ES-I3 (cell line): ENCODE measurements around the gene VPS35L.

Experiments
- H3K36me3 ChIP-seq: 2 replicates; pipeline ENCODE4 v1.6.1; 2013; ENCODE audit warnings: mild to moderate bottlenecking, low read length, control low read depth, moderate library complexity; ENCODE audit not compliant: insufficient read depth
- H3K4me1 ChIP-seq: 2 replicates; pipeline ENCODE4 v1.6.1; 2013; ENCODE audit warnings: mild to moderate bottlenecking, control low read depth, low read length; ENCODE audit not compliant: insufficient read depth
- H3K9ac ChIP-seq: 2 replicates; pipeline ENCODE4 v1.6.1; 2013; ENCODE audit warnings: low read depth, mild to moderate bottlenecking, low read length, moderate library complexity
- H3K9me3 ChIP-seq: 2 replicates; pipeline ENCODE4 v1.6.1; 2013; ENCODE audit warnings: mild to moderate bottlenecking, low read length, moderate library complexity; ENCODE audit not compliant: control insufficient read depth, insufficient read depth

The VPS35L gene, protein sequence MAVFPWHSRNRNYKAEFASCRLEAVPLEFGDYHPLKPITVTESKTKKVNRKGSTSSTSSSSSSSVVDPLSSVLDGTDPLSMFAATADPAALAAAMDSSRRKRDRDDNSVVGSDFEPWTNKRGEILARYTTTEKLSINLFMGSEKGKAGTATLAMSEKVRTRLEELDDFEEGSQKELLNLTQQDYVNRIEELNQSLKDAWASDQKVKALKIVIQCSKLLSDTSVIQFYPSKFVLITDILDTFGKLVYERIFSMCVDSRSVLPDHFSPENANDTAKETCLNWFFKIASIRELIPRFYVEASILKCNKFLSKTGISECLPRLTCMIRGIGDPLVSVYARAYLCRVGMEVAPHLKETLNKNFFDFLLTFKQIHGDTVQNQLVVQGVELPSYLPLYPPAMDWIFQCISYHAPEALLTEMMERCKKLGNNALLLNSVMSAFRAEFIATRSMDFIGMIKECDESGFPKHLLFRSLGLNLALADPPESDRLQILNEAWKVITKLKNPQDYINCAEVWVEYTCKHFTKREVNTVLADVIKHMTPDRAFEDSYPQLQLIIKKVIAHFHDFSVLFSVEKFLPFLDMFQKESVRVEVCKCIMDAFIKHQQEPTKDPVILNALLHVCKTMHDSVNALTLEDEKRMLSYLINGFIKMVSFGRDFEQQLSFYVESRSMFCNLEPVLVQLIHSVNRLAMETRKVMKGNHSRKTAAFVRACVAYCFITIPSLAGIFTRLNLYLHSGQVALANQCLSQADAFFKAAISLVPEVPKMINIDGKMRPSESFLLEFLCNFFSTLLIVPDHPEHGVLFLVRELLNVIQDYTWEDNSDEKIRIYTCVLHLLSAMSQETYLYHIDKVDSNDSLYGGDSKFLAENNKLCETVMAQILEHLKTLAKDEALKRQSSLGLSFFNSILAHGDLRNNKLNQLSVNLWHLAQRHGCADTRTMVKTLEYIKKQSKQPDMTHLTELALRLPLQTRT

DNA sequence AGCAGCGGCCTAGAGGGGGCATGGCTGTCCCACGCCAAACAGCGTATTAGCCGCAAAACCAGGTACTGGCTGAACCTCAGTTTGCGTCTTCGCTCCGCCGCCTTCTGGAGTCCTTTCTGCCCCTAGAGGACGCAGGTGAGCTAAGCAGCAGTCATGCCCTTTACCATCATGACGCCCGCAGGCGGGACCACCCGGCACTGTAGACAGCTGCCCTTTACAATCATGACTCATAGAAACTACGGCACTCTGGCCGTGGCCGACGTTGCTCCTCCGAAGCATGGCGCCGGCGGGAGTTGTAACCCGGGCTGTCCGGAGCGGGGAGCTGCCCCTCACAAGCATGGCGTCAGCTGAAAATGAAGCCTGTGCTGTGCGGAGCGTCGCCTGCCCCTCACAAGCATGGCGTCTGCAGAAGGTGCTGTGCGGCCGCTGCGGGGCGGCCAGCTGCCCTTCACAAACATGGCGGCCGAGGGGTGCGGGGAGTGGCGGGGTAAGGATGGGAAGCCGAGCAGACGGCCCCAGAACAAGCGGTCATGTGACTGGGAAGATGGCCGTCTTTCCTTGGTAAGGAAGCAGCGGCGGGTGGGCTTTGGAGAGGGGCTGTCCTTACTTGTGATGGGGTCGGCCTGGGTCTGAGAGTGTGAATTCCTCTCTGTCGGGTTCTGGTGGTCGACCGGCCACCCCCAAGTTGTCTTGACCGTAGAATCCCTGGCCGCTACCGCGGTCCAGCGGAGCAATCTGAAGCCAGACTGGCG, at the start of gene VPS35L:
Gene VPS35L (plus strand): TSS at position 518 of the 752 bp plus-strand sequence. CDS start 27 bp downstream, at position 545.
- H3K9me3 ChIP-seq, result no peaks in the 10 kb centered on the region
- no peaks in the 10 kb centered on the region for H3K4me1 ChIP-seq
- no peaks in the 10 kb centered on the region for H3K36me3 ChIP-seq
- H3K9ac ChIP-seq, result peak within 1 kb of the TSS; percentile 96

DNA sequence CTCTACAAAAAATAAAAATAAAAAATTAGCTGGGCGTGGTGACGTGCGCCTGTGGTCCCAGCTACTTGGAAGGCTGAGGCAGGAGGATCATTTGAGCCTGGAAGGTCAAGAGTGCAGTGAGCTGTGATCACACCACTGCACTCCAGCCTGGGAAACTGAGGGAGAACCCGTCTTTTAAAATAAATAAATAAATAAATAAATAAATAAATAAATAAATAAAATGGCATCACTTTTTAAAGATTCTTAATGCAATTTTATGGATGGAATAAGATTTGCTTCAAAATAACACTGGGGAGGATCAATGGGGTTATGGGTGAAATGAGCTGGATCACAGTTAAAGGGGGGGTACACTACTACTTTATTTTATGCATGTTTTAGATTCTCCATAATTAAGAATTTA, 48.5 kb upstream of the VPS35L start:
- no peaks in the 10 kb centered on the region for H3K4me1 ChIP-seq
- no peak overlapping the region for H3K9ac ChIP-seq
- H3K36me3 ChIP-seq, result peaks cover 13% of the 10 kb centered on the region
- no peaks in the 10 kb centered on the region for H3K9me3 ChIP-seq

DNA sequence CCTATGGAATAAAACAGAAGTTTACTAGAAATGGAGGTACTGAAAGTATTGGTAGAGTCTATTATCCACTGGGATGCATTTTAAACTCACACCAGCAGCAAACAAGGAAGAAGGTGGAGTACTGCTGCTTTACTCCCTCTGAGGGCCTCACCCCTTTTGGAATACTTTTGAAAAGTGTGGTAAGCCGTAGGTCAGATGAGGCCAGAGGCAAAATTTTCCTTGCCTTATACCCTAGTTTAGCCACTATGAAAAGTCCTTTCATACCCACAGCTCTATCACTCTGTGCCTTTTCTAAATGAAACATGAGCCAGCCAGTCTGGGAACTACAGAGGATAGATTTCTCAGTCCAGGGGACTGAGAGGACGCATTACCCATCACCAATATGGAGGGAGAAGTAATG, 47.6 kb upstream of the VPS35L start:
- H3K9ac ChIP-seq, result no peak overlapping the region
- H3K4me1 ChIP-seq, result no peaks in the 10 kb centered on the region
- H3K9me3 ChIP-seq, result no peaks in the 10 kb centered on the region
- H3K36me3 ChIP-seq, result peaks cover 10% of the 10 kb centered on the region

DNA sequence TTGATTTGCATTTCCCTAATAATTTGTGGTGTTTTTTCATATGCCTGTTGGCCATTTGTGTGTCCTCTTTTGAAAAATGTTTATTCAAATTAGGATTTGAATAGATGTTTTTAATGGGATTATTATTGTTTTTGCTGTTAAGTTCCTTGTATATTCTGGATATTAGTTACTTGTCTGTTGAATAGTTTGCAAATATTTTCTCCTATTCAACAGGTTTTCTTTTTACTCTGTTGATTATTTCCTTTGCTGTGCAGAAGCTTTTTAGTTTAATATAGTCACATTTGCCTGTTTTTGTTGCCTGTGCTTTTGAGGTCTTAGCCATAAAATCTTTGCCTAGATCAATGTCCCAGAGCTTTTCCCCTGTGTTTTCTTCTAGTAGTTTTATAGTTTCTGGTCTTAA, 43.2 kb upstream of the VPS35L start:
- H3K36me3 ChIP-seq, result peaks cover 6% of the 10 kb centered on the region

DNA sequence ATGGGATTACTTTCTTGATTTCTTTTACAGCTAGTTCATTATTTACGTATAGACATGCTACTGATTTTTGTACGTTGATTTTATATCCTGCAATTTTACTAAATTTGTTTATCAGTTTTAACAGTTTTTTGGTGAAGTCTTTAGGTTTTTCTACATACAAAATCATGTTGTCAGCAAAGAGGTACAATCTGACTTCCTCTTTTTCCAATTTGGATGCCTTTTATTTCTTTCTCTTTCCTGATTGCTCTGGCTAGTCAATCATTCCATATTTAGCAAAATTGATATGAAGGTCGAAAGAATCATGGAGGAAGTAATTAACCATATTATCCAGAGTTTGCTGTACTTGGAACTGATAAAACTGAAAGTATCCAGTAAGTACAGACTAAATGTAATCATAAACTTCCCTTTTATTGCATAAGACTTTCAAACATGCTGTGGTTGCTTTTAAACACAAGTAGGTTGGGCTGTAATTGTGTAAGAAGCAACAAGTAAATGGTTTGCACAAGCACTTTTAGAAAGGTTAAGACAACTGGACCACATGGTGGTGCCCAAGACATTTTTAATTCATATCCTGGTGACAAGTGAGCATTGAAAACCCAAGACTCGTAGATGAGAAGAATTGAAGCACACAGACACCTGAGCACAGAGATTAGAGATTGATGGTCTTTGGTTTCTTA, 42.0 kb upstream of the VPS35L start:
- Histone ChIP-seq H3K9ac (no peak overlapping the region), H3K36me3 (peaks cover 6% of the 10 kb centered on the region), H3K4me1 (no peaks in the 10 kb centered on the region), H3K9me3 (no peaks in the 10 kb centered on the region)

More for the DNA sequence above, 43.2 kb upstream of the VPS35L start:
- H3K9ac ChIP-seq, result no peak overlapping the region
- H3K9me3 ChIP-seq, result no peaks in the 10 kb centered on the region
- no peaks in the 10 kb centered on the region for H3K4me1 ChIP-seq

DNA sequence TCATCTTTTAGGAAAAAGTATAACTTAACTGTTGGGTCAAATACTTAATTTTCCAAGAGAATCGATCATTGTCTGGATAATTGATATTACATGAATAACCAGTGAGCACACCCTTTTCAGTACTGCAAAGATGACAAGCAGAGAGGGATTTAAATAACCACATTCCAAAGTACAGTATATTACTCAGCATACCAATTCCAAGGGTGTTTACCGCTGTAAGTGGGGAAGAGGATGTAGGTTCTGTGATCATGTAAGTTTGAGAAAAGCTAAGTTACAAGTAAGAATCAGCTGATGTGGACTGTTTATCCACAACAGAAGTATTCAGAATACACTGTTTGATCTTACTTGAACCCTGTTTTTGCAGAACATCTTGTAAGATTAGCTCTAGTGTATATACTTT, 39.7 kb upstream of the VPS35L start:
- Histone ChIP-seq H3K36me3 (peaks cover 6% of the 10 kb centered on the region), H3K4me1 (no peaks in the 10 kb centered on the region; the same call in 1 of the 2 replicates), H3K9me3 (no peaks in the 10 kb centered on the region; the same call in 1 of the 2 replicates), H3K9ac (no peak overlapping the region)

DNA sequence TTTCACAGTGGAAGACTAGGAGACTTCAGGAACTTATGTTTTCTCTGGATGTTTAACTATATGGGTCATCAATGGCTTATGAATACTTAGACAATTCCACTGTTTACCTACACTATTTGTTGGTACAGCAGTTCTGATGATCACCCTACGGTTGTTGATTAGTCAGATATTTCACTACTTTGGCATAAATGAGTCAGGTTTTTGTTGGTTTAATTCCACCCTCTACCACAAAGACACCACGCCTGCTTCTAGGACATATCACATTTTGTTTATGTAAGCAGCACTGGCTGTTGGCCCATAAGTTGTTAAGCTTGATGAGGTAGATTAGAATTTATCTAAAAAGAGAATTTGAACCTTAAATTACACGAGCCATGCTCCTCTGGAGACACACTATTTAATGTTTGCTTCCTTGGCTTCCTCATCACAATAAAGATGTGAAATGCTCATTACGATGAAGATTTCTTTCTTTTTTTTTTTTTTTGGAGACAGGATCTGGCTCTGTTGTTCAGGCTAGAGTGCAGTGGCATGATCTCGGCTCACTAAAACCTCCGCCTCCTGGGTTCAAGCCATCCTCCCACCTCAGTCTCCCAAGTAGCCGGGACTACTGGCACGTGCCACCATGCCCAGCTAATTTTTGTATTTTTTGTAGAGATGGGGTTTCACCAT, 37.9 kb upstream of the VPS35L start:
- no peaks in the 10 kb centered on the region; the same call in 1 of the 2 replicates for H3K9me3 ChIP-seq
- peaks cover 6% of the 10 kb centered on the region for H3K36me3 ChIP-seq
- H3K4me1 ChIP-seq, result peaks cover 4% of the 10 kb centered on the region; the same call in 1 of the 2 replicates
- H3K9ac ChIP-seq, result no peak overlapping the region

DNA sequence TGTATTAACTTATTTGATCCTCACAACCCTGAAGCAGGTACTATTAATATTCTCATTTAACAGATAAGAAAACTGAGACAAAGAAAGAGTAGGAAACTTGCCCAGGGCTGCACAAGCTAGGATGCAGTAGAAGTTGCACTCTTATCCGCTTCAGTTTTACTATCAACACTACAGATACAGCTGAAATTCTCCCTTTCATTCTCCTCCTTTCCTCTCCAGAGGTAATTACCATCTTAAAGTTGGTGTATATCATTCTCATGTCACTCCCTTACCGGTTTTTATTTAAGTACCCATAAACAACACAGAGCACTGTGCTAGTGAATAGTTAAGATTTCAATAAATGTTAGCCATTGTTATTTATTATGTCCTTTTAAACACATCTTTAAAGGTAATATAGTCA, 37.1 kb upstream of the VPS35L start:
- Histone ChIP-seq H3K4me1 (peaks cover 9% of the 10 kb centered on the region; the same call in 1 of the 2 replicates), H3K36me3 (peaks cover 6% of the 10 kb centered on the region)

DNA sequence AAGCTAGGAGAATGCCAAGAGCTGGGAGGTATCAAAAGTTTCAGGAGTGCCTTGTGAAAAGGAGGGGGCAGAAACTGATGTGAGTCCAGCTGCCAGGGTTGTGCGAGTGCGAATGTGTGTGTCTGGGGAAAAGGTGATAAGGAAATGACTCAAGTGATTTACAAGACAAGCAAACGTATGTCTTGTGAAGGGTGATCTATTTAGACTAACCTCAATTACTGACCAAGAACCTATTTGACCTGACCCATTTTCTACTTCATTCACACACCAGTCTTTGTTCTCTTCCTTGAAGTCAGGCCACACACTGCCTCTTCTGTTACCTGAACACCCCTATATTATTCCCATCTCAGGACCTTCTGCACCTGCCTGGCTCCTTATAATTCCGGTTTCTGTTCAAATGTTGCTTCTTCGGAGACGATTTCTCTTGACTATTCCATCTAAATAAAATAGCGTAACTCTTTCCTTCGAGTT, 34.6 kb upstream of the VPS35L start:
- H3K4me1 ChIP-seq, result peaks cover 18% of the 10 kb centered on the region; the same call in 1 of the 2 replicates
- H3K36me3 ChIP-seq, result peaks cover 2% of the 10 kb centered on the region; the same call in 1 of the 2 replicates
- H3K9me3 ChIP-seq, result no peaks in the 10 kb centered on the region; the same call in 1 of the 2 replicates
- H3K9ac ChIP-seq, result peak overlapping the region; percentile 91

More for the DNA sequence above, 37.1 kb upstream of the VPS35L start:
- Histone ChIP-seq H3K9me3 (no peaks in the 10 kb centered on the region; the same call in 1 of the 2 replicates), H3K9ac (no peak overlapping the region)

DNA sequence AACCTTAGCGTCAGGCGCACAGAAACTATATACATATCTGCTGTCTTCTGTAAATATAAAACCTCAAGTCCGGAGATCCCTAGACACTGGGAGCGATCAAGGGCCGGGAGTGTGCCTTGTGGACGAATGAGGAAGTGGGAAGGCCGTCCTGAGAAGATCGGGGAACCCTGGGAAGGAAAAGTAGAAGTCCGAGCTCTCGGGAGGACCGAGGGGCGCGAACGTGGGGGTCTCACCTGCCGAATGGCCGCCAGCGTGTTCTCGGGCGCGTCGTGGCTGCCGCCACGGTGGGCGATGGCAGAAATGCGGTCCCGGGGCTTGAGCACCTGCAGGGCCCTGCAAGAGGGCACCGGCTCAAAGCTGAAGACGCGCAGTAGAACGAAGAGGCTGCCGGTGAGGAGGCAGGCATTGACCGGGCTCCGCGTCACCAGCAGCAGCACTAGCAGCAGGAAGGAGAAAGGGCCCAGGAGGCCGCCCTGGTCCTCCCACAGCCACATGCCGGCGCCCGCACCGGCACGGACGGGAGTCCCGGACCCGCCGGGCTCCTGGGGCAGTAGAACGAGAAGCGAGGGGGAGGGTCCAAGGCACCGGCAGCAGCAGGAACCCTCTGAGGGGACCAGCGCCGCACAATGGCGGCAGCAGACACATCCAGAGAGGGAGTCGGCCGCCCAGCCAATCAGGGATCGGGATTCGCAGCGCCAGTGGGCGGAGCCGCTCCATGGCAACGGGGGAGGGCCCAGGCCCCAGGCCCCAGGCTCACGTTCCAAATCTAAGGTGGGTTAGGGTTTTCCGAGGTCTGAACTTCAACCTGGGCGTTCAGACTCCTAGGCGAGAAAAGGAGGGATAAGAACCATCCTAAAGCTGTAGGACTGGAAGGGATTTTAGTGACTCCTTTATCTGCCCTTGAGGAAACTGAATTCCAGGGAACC, 33.8 kb upstream of the VPS35L start, which contains the start of gene GDE1:
Gene GDE1 (minus strand): TSS at position 628 of the 926 bp plus-strand sequence. CDS start 134 bp downstream, at position 494.
- peaks cover 19% of the 10 kb centered on the region; the same call in 1 of the 2 replicates for H3K4me1 ChIP-seq

DNA sequence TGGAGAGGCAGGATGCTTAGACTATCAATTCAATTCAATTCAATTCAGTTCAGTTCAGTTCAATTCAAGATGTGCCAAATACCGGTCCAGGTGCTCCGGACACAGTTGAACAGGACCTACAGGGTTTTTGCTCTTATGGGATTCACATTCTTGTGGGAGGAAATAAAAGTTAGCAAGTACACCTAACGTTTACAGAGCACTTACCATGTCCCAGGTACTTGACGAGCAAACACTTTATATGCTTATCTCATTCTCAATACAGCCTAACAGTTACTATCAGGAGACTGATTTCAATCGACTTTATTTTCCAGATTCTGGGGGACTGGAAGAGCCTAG, 33.1 kb upstream of the VPS35L start:
- no peaks in the 10 kb centered on the region; the same call in 1 of the 2 replicates for H3K36me3 ChIP-seq
- H3K9ac ChIP-seq, result peak overlapping the region; percentile 91; the same call in 1 of the 2 replicates
- H3K9me3 ChIP-seq, result no peaks in the 10 kb centered on the region; the same call in 1 of the 2 replicates
- peaks cover 19% of the 10 kb centered on the region; the same call in 1 of the 2 replicates for H3K4me1 ChIP-seq

More for the DNA sequence above, 33.8 kb upstream of the VPS35L start, which contains the start of gene GDE1:
- H3K9me3 ChIP-seq, result no peaks in the 10 kb centered on the region; the same call in 1 of the 2 replicates
- H3K36me3 ChIP-seq, result no peaks in the 10 kb centered on the region; the same call in 1 of the 2 replicates
- peak within 1 kb of the TSS; percentile 91 for H3K9ac ChIP-seq

DNA sequence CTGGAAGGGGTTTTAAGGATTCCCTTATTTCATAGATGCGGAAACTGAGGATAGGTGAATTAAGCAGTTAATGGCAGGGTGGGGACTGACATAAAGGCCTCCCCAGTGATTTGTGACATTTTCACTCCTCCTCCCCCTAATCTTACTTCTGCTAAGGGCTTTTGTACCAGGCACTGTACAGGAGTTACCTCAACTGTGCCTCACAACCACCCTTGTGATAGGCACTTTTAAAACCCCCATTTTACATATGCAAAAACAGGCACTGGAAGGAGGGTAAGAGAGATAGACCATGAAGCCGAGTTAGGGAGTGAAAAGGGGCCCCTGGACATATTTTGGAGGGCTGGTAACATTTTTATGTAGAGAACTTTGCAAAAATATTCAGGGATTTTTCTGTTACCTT, 32.7 kb upstream of the VPS35L start:
- Histone ChIP-seq H3K9ac (peak overlapping the region; percentile 91; the same call in 1 of the 2 replicates), H3K9me3 (no peaks in the 10 kb centered on the region; the same call in 1 of the 2 replicates), H3K36me3 (no peaks in the 10 kb centered on the region), H3K4me1 (peaks cover 19% of the 10 kb centered on the region; the same call in 1 of the 2 replicates)
